GM23338 (cell line): ENCODE results near the gene BRD3.

Source experiments
- CREB1 ChIP-seq: fragments of 250-450 bp; sonication (Bioruptor Pico); IDR thresholded peaks from 2 replicates; pipeline ENCODE4 v1.5.0; 2020; ENCODE audit warnings: low read depth, mild to moderate bottlenecking, moderate library complexity
- CTCF ChIP-seq, 2 experiments: fragments of 200-600 bp in 1 of 2; sonication (generic) in 1 of 2; conservative IDR thresholded peaks; 2 replicates each; pipeline versions ENCODE4 v1.5.1 to v1.6.1; 2016 to 2017; ENCODE audit warnings: antibody characterized with exemption in 2 of 2, low read depth in 2 of 2, mild to moderate bottlenecking in 2 of 2, moderate library complexity in 1 of 2
- ETS1 ChIP-seq: IDR thresholded peaks from 2 replicates; pipeline ENCODE4 v1.6.1; 2016; ENCODE audit warnings: antibody characterized with exemption
- EZH2 ChIP-seq: fragments of 200-600 bp; sonication (generic); IDR thresholded peaks from one replicate; pipeline ENCODE4 v1.8.0; 2017; ENCODE audit warnings: antibody characterized with exemption, mild to moderate bottlenecking, low read depth; ENCODE audit not compliant: unreplicated experiment
- EZH2phosphoT487 ChIP-seq: fragments of 200-600 bp; sonication (generic); IDR thresholded peaks from one replicate; pipeline ENCODE4 v1.8.1; 2018; ENCODE audit warnings: antibody characterized with exemption; ENCODE audit not compliant: unreplicated experiment
- JUNB ChIP-seq: IDR thresholded peaks from one replicate; pipeline ENCODE4 v1.6.1; 2016; ENCODE audit warnings: antibody characterized with exemption; ENCODE audit not compliant: unreplicated experiment
- NANOG ChIP-seq: IDR thresholded peaks from 2 replicates; pipeline ENCODE4 v1.6.1; 2016; ENCODE audit warnings: antibody characterized with exemption, borderline replicate concordance
- POLR2AphosphoS5 ChIP-seq: IDR thresholded peaks from 2 replicates; pipeline ENCODE4 v1.6.1; 2016; ENCODE audit warnings: antibody characterized with exemption, low read depth
- REST ChIP-seq: IDR thresholded peaks from one replicate; pipeline ENCODE4 v1.6.1; 2018; ENCODE audit warnings: antibody characterized with exemption; ENCODE audit not compliant: unreplicated experiment
- STAT1 ChIP-seq: IDR thresholded peaks from one replicate; pipeline ENCODE4 v1.6.1; 2016; ENCODE audit warnings: antibody characterized with exemption; ENCODE audit not compliant: unreplicated experiment
- ZNF331 ChIP-seq: fragments of 250-450 bp; sonication (Bioruptor Pico); IDR thresholded peaks from 2 replicates; pipeline ENCODE4 v1.5.0; 2020; ENCODE audit warnings: low read depth, mild to moderate bottlenecking, moderate library complexity
- ZNF462 ChIP-seq: fragments of 250-450 bp; sonication (Bioruptor Pico); IDR thresholded peaks from 2 replicates; pipeline ENCODE4 v1.5.0; 2020; ENCODE audit warnings: mild to moderate bottlenecking, moderate library complexity

- TF ChIP-seq POLR2AphosphoS5 (no peak), CTCF (conservative IDR thresholded peaks at IDR 0.05; ENCODE audit: low read depth in 2 of 2) (no peak), EZH2 (no peak), EZH2phosphoT487 (no peak), ZNF331 (CRISPR knock-in tag) (no peak), REST (no peak), ETS1 (no peak), CREB1 (CRISPR knock-in tag) (no peak), NANOG (no peak), STAT1 (no peak), JUNB (no peak), ZNF462 (no peak)
These were observed 3.3 kb upstream of the BRD3 start for GRCh38 chr9:134071149-134071548.
